HepG2 (cell line): Measurements from ENCODE around the gene NCOR2. TPM values are rescaled to one million over a fixed set of nuclear protein-coding genes. Genes with fewer than 3 reads are reported as not detected.
A peak's percentile ranks its signal among the peaks of the same experiment; 100 is the strongest.

Experiments
- ATAC-seq: fragments of 200-7000 bp; cut with Tn5 transposase; 3 replicates; pipeline ENCODE4 v1.9.1; 2020; ENCODE audit warnings: mild to moderate bottlenecking, moderate library complexity
- BruUV-seq: library from RNA; stranded (reverse); fragments of 400-500 nt; replicated peaks from 2 replicates; lab custom pipeline; 2021; lab: Mats Ljungman, UMichigan
- CTCF ChIA-PET: fragments of 300-600 bp; formaldehyde crosslinking; extraction: SDS; loops from one replicate; lab custom pipeline; 2021; ENCODE audit warnings: low total read pairs, inconsistent platforms, low intra/inter-chr PET ratio; lab: Yijun Ruan, JAX
- POLR2A ChIA-PET: fragments of 350-600 bp; sonication (Branson Sonifier 250); formaldehyde crosslinking; loops from one replicate; lab custom pipeline; 2020; ENCODE audit warnings: antibody characterized with exemption, inconsistent platforms; lab: Yijun Ruan, JAX
- DNase-seq: peaks from one replicate; pipeline ENCODE4 v3.0.0-alpha.2; 2015; ENCODE audit warnings: low spot score
- FAIRE-seq: peaks from 3 replicates; lab custom pipeline; 2011; peaks lifted over from hg19 to GRCh38; lab: Jason Lieb, UNC
- H2AFZ ChIP-seq: one replicate; pipeline ENCODE4 v1.6.1; 2011; ENCODE audit warnings: low read length, inconsistent platforms
- H3K27ac ChIP-seq: fragments of 300-600 bp; 3 replicates; pipeline ENCODE4 v1.8.0; 2011; ENCODE audit warnings: mixed run types, mild to moderate bottlenecking, mixed read lengths, low read length, inconsistent platforms; ENCODE audit not compliant: insufficient read depth; ENCODE audit errors: extremely low read length
- H3K27me3 ChIP-seq, 2 experiments: fragments of 200-600 bp in 1 of 2; 2 replicates in 1 of 2; 3 replicates in 1 of 2; pipeline versions ENCODE4 v1.6.0 to v1.8.0; 2011; ENCODE audit warnings: low read length in 2 of 2, mild to moderate bottlenecking in 2 of 2, moderate library complexity in 2 of 2, inconsistent platforms in 1 of 2; ENCODE audit not compliant: insufficient read depth in 2 of 2, control insufficient read depth in 1 of 2
- H3K36me3 ChIP-seq, 2 experiments: fragments of 200-600 bp in 1 of 2; replicated peaks in 1 of 2; 2 replicates in 1 of 2; 3 replicates in 1 of 2; pipeline versions ENCODE4 v1.5.1 to v1.8.0; 2011; ENCODE audit warnings: low read length in 2 of 2, inconsistent platforms in 1 of 2; ENCODE audit not compliant: insufficient read depth in 2 of 2, control insufficient read depth in 1 of 2
- H3K4me1 ChIP-seq: 2 replicates; pipeline ENCODE4 v1.5.1; 2012; ENCODE audit warnings: low read length, inconsistent platforms; ENCODE audit not compliant: insufficient read depth
- H3K4me2 ChIP-seq: 2 replicates; pipeline ENCODE4 v1.6.0; 2011; ENCODE audit warnings: low read depth, low read length, inconsistent platforms
- H3K4me3 ChIP-seq, 3 experiments: fragments of 200-600 bp in 1 of 3; sonication (generic), shearing (Covaris generic) in 1 of 3; replicated peaks in 1 of 3; 2 replicates each; pipeline ENCODE4 v1.5.1; 2011 to 2016; ENCODE audit warnings: low read length in 3 of 3, inconsistent platforms in 2 of 3, low read depth in 2 of 3, mild to moderate bottlenecking in 2 of 3, control low read depth in 1 of 3, mixed read lengths in 1 of 3; ENCODE audit not compliant: insufficient read depth in 1 of 3
- H3K79me2 ChIP-seq: one replicate; pipeline ENCODE4 v1.6.1; 2011; ENCODE audit warnings: low read length, inconsistent platforms; ENCODE audit not compliant: insufficient read depth
- H3K9ac ChIP-seq: 2 replicates; pipeline ENCODE4 v1.6.0; 2011; ENCODE audit warnings: mild to moderate bottlenecking, low read depth, low read length, inconsistent platforms; ENCODE audit not compliant: insufficient read depth
- H3K9me3 ChIP-seq: 2 replicates; pipeline ENCODE4 v1.5.1; 2012; ENCODE audit warnings: mild to moderate bottlenecking, low read length
- H4K20me1 ChIP-seq: 2 replicates; pipeline ENCODE4 v1.6.0; 2011; ENCODE audit warnings: inconsistent platforms, mild to moderate bottlenecking, low read length, moderate library complexity; ENCODE audit not compliant: insufficient read depth
- ATAD3A ChIP-seq: sonication (generic); formaldehyde crosslinking; IDR thresholded peaks from 2 replicates; pipeline ENCODE4 v1.4.0; 2020; ENCODE audit warnings: missing genetic modification reagents
- ATF2 ChIP-seq: sonication (generic); formaldehyde crosslinking; IDR thresholded peaks from 2 replicates; pipeline ENCODE4 v1.4.0; 2020; ENCODE audit warnings: missing genetic modification reagents
- CHCHD3 ChIP-seq: sonication (generic); formaldehyde crosslinking; IDR thresholded peaks from 2 replicates; pipeline ENCODE4 v1.8.0; 2022; ENCODE audit warnings: mild to moderate bottlenecking, missing genetic modification reagents, moderate library complexity
- GABPA ChIP-seq, 2 experiments: IDR thresholded peaks; 2 replicates each; pipeline ENCODE4 v1.6.1; 2011 to 2016; ENCODE audit warnings: low read depth in 2 of 2, low read length in 1 of 2, missing biosample characterization in 1 of 2, missing genetic modification characterization in 1 of 2
- HNRNPLL ChIP-seq: fragments of 200-400 bp; formaldehyde crosslinking; IDR thresholded peaks from 2 replicates; pipeline ENCODE4 v1.6.1; 2017; ENCODE audit warnings: mild to moderate bottlenecking, low read depth, low read length; ENCODE audit not compliant: poor library complexity, severe bottlenecking
- POLR2AphosphoS2 ChIP-seq: IDR thresholded peaks from 2 replicates; pipeline ENCODE4 v1.6.1; 2011; ENCODE audit warnings: low read depth, low read length, improper control_type of control experiment
- RCOR2 ChIP-seq: IDR thresholded peaks from 2 replicates; pipeline ENCODE4 v1.6.1; 2016; ENCODE audit warnings: missing biosample characterization, missing genetic modification reagents
- TOE1 ChIP-seq: sonication (generic); formaldehyde crosslinking; IDR thresholded peaks from 2 replicates; pipeline ENCODE4 v1.4.0; 2020; ENCODE audit warnings: mild to moderate bottlenecking, missing genetic modification reagents
- ZFP41 ChIP-seq: sonication (generic); formaldehyde crosslinking; IDR thresholded peaks from 2 replicates; pipeline ENCODE4 v1.4.0; 2020; ENCODE audit warnings: mild to moderate bottlenecking, missing genetic modification reagents, borderline replicate concordance
- ZNF280B ChIP-seq: sonication (generic); formaldehyde crosslinking; IDR thresholded peaks from 2 replicates; pipeline ENCODE4 v1.5.0; 2020; ENCODE audit warnings: missing genetic modification reagents, mild to moderate bottlenecking, borderline replicate concordance
- ZNF343 ChIP-seq: sonication (generic); formaldehyde crosslinking; IDR thresholded peaks from 2 replicates; pipeline ENCODE4 v1.4.0; 2020; ENCODE audit warnings: mild to moderate bottlenecking, missing genetic modification reagents
- ZNF709 ChIP-seq: sonication (generic); formaldehyde crosslinking; IDR thresholded peaks from 2 replicates; pipeline ENCODE4 v1.5.0; 2020; ENCODE audit warnings: mild to moderate bottlenecking, missing genetic modification reagents
- ZNF782 ChIP-seq: sonication (generic); formaldehyde crosslinking; IDR thresholded peaks from 2 replicates; pipeline ENCODE4 v1.4.0; 2020; ENCODE audit warnings: missing genetic modification reagents, mild to moderate bottlenecking, borderline replicate concordance
- WGBS: methylation state at CpG from one replicate; pipeline ENCODE4 v1.1.6; 2017; ENCODE audit warnings: low lambda C conversion rate; 5-methylcytosine and 5-hydroxymethylcytosine counted together
- in situ Hi-C: cut with HindIII; loops from 2 replicates; pipeline ENCODE4 v1.10.0; 2017; ENCODE audit warnings: low pct_unique_long_range_greater_than_20kb; ENCODE audit not compliant: extremely low pct_ligation_motif_present
- intact Hi-C: fragments of 100-400 bp; cut with micrococcal nuclease; formaldehyde crosslinking; loops from one replicate; pipeline ENCODE4 v1.10.0; 2022; ENCODE audit not compliant: unreplicated experiment
- polyA plus RNA-seq, 8 experiments: library from polyadenylated mRNA; depleted of rRNA in 3 of 8; stranded (reverse) in 7 of 8; unstranded in 1 of 8; fragments of >200 nt; fragmentation: Illumina TruSeq in 4 of 8; extraction: Trizol in 4 of 8; gene quantifications; 2 replicates each; pipeline versions ENCODE4 v1.2.1 to v1.2.3, GENCODE V29; 2011 to 2016; ENCODE audit warnings: low read depth in 4 of 8, missing spikeins in 1 of 8, mixed read lengths in 1 of 8; ENCODE audit not compliant: insufficient read depth in 1 of 8
- total RNA-seq, 5 experiments: library from RNA; depleted of rRNA; stranded (reverse); fragments of >200 nt; fragmentation: Illumina TruSeq; extraction: Trizol; gene quantifications; 2 replicates each; pipeline ENCODE4 v1.2.3, GENCODE V29; 2016; ENCODE audit warnings: low read depth in 1 of 5
- TF ChIP-seq, protein P1 (sequence below): sonication (generic); formaldehyde crosslinking; IDR thresholded peaks from 2 replicates; pipeline ENCODE4 v1.4.0; 2020; ENCODE audit warnings: missing genetic modification reagents
- TF ChIP-seq, protein P2 (sequence below): sonication (generic); formaldehyde crosslinking; IDR thresholded peaks from 2 replicates; pipeline ENCODE4 v1.4.0; 2020; ENCODE audit warnings: missing genetic modification reagents, low read depth, mild to moderate bottlenecking, borderline replicate concordance

The NCOR2 gene
- total and polyA plus RNA-seq, 2 of the 13 experiments (the other 11 are each of a cell fraction or from before 2014, with no cell fraction given) = 4.5 to 5.7 TPM

DNA sequence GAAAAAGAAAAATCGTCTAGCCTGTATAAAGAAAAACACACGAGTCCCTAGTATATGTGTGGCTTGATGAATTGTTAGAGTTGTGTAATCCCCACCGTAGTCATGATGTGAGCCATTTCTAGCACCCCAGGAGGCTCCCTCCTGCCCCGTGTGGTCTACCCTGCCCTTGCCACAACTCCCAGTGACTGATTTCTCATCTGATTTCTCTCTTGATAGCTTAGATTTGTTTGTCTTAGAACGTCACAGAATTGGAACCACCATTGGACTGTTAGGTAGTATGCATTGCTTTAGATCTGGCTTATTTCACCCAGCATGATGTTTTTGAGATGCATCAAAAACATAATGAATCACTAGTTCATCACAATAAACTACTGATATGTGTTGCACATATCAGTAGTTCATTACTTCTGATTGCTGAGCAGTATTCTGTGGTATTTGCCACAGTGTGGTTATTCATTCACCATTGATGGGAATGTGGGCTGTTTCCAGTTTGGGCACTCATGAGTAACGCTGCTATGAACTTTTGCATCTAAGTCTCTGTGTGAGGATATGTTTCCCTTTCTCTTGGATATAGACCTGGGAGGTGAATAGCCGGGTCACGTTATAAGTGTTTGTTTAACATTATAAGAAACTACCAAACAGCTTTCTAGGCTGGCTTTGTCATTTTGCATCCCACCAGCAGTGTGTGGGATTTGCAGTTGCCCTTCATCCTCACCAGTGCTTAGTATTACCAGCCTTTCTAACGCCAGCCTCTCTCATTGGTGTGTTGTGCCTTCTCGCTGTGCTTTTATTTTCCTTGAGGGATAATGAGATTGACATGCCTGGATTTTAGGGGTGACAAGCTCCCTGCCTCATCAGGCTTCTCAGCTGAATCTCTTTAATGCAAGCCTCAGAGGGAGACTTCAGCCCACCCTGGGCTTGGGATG lies 31.9 kb upstream of the NCOR2 start:
- Histone ChIP-seq H3K36me3 (no peaks in the 10 kb centered on the region), H3K4me1 (peaks cover 19% of the 10 kb centered on the region), H3K4me2 (no peak overlapping the region), H4K20me1 (no peaks in the 10 kb centered on the region; the same call in 1 of the 2 replicates), H3K79me2 (no peaks in the 10 kb centered on the region), H3K9me3 (no peaks in the 10 kb centered on the region), H3K27ac (no peak overlapping the region), H3K4me3 (no peak overlapping the region), H3K27me3 (peaks cover 0 to 9% of the 10 kb centered on the region in 2 experiments; a peak in 1 of 5 replicates), H2AFZ (no peak overlapping the region), H3K9ac (no peak overlapping the region)
- no TSS peak for BruUV-seq
- WGBS = 21% methylated on average over 10 of the region's 10 CpGs
- intact Hi-C loops = no loop called here
- POLR2A ChIA-PET = no interaction called here
- in situ Hi-C loops = no loop called here
- DNase-seq = no peak
- TF ChIP-seq ZFP41 = no peak
- no peak for TF ChIP-seq CHCHD3 (CRISPR knock-in tag)
- TF ChIP-seq, protein P1, sequence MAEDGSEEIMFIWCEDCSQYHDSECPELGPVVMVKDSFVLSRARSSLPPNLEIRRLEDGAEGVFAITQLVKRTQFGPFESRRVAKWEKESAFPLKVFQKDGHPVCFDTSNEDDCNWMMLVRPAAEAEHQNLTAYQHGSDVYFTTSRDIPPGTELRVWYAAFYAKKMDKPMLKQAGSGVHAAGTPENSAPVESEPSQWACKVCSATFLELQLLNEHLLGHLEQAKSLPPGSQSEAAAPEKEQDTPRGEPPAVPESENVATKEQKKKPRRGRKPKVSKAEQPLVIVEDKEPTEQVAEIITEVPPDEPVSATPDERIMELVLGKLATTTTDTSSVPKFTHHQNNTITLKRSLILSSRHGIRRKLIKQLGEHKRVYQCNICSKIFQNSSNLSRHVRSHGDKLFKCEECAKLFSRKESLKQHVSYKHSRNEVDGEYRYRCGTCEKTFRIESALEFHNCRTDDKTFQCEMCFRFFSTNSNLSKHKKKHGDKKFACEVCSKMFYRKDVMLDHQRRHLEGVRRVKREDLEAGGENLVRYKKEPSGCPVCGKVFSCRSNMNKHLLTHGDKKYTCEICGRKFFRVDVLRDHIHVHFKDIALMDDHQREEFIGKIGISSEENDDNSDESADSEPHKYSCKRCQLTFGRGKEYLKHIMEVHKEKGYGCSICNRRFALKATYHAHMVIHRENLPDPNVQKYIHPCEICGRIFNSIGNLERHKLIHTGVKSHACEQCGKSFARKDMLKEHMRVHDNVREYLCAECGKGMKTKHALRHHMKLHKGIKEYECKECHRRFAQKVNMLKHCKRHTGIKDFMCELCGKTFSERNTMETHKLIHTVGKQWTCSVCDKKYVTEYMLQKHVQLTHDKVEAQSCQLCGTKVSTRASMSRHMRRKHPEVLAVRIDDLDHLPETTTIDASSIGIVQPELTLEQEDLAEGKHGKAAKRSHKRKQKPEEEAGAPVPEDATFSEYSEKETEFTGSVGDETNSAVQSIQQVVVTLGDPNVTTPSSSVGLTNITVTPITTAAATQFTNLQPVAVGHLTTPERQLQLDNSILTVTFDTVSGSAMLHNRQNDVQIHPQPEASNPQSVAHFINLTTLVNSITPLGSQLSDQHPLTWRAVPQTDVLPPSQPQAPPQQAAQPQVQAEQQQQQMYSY = no peak
- TF ChIP-seq ZNF782 (CRISPR knock-in tag) = no peak
- TF ChIP-seq ATF2 = no peak
- no peak for TF ChIP-seq POLR2AphosphoS2
- no peak for TF ChIP-seq ZNF280B
- no peak for TF ChIP-seq ZNF343
- no peak for TF ChIP-seq GABPA (IDR thresholded peaks at IDR 0.05; ENCODE audit: low read depth, low read length)
- no peak for TF ChIP-seq GABPA (CRISPR knock-in tag; IDR thresholded peaks at IDR 0.05; ENCODE audit: low read depth)
- no peak for TF ChIP-seq HNRNPLL
- TF ChIP-seq RCOR2 = no peak
- TF ChIP-seq, protein P2, sequence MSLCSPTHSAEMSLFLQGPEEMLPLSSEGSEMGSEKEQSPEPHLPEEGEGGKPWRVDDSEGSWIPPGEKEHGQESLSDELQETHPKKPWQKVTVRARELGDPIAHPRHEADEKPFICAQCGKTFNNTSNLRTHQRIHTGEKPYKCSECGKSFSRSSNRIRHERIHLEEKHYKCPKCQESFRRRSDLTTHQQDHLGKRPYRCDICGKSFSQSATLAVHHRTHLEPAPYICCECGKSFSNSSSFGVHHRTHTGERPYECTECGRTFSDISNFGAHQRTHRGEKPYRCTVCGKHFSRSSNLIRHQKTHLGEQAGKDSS = no peak
- TF ChIP-seq ZNF709 (CRISPR knock-in tag) = no peak
- no peak for TF ChIP-seq TOE1 (CRISPR knock-in tag)
- TF ChIP-seq ATAD3A (CRISPR knock-in tag) = no peak
- FAIRE-seq = no peak
- 0 out of 3 replicates have a peak, but pooled peaks have one; percentile 34 for ATAC-seq
- CTCF ChIA-PET = no interaction called here
